HepG2 (cell line): ENCODE data around the gene CBLN3.

Source experiments
- CREM ChIP-seq, 2 experiments: sonication (generic) in 1 of 2; formaldehyde crosslinking in 1 of 2; IDR thresholded peaks; 2 replicates each; pipeline versions ENCODE4 v1.4.0 to v1.6.1; 2016 to 2020; ENCODE audit warnings: antibody characterized with exemption in 1 of 2, mild to moderate bottlenecking in 1 of 2, missing genetic modification reagents in 1 of 2
- CTCF ChIP-seq: sonication (generic); formaldehyde crosslinking; IDR thresholded peaks from 2 replicates; pipeline ENCODE4 v1.5.0; 2020; ENCODE audit warnings: mild to moderate bottlenecking, missing genetic modification reagents, moderate library complexity
- IRF9 ChIP-seq: sonication (generic); formaldehyde crosslinking; IDR thresholded peaks from 2 replicates; pipeline ENCODE4 v1.8.0; 2022; ENCODE audit warnings: missing genetic modification reagents, mild to moderate bottlenecking, borderline replicate concordance
- MXI1 ChIP-seq: IDR thresholded peaks from 3 replicates; pipeline ENCODE4 v1.6.1; 2012; ENCODE audit warnings: low read depth, low read length, inconsistent platforms, borderline replicate concordance
- NR2F1 ChIP-seq, 2 experiments: fragments of 450-650 bp in 1 of 2; formaldehyde crosslinking in 1 of 2; IDR thresholded peaks; 2 replicates each; pipeline versions ENCODE4 v1.5.0 to v1.6.1; 2016 to 2020; ENCODE audit warnings: mild to moderate bottlenecking in 1 of 2, missing compliant biosample characterization in 1 of 2, missing genetic modification reagents in 1 of 2, moderate library complexity in 1 of 2
- ZNF20 ChIP-seq: sonication (generic); formaldehyde crosslinking; IDR thresholded peaks from 2 replicates; pipeline ENCODE4 v1.4.0; 2020; ENCODE audit warnings: mild to moderate bottlenecking, moderate library complexity, missing genetic modification reagents
- ZSCAN29 ChIP-seq: sonication (generic); formaldehyde crosslinking; conservative IDR thresholded peaks from 2 replicates; pipeline ENCODE4 v1.4.0; 2020; ENCODE audit warnings: mild to moderate bottlenecking, missing genetic modification reagents
- ZZZ3 ChIP-seq: sonication (generic); formaldehyde crosslinking; IDR thresholded peaks from 2 replicates; pipeline ENCODE4 v1.4.0; 2020; ENCODE audit warnings: missing genetic modification reagents, mild to moderate bottlenecking, borderline replicate concordance
- TF ChIP-seq, protein P1 (sequence below): sonication (generic); formaldehyde crosslinking; IDR thresholded peaks from 2 replicates; pipeline ENCODE4 v1.4.0; 2020; ENCODE audit warnings: missing genetic modification reagents
- TF ChIP-seq, protein P2 (sequence below), 2 experiments: IDR thresholded peaks; 2 replicates each; pipeline ENCODE4 v1.6.1; 2011 to 2012; ENCODE audit warnings: low read length in 2 of 2, borderline replicate concordance in 1 of 2, low read depth in 1 of 2, mild to moderate bottlenecking in 1 of 2, moderate library complexity in 1 of 2

DNA sequence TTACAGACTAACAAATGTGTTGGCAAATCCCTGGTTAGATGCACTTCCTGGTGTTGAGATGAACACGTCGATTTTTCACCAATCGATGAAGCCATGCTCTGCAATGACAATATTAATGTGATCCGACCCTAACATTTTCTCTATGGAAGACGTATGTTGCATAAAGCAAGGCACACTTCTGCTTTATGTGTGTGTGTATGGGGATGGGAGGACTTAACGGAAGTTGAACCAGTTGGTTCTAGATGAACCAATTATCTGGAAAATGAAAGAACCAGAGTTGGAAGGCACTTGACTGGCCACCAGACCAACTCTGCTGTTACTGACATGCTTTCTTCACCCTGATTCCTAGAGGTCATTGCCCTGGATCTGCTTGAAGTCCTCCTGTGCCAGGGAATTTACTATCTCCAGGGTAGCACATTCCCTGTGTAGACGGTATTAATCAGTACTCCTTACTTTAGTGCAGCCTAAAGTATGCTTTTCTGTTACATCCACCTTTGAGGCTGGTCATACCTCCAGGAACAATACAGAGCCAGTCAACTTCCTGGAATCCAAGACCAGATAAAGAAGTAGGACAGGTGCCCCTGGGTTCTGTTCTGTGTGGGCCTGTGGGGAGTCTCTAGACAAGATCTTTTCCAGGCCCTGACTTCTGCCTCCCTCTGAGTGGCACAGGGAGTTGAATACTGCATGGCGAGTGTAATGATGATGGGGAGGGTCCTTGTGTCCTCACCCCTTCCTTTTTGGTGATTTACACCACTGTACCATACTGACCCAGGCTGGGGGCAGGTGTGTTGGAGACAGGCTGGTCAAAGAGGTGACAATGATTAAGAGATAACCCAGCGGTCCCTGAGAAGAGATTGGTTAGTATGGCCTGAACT lies 9.0 kb upstream of the CBLN3 start:
- TF ChIP-seq NR2F1 (CRISPR knock-in tag; IDR thresholded peaks at IDR 0.05) (no peak), MXI1 (no peak), IRF9 (CRISPR knock-in tag) (no peak), CTCF (CRISPR knock-in tag) (no peak), ZSCAN29 (no peak), ZZZ3 (CRISPR knock-in tag) (no peak), CREM (IDR thresholded peaks at IDR 0.05) (no peak), CREM (CRISPR knock-in tag; IDR thresholded peaks at IDR 0.05) (no peak), ZNF20 (CRISPR knock-in tag) (no peak)
- TF ChIP-seq, protein P1, sequence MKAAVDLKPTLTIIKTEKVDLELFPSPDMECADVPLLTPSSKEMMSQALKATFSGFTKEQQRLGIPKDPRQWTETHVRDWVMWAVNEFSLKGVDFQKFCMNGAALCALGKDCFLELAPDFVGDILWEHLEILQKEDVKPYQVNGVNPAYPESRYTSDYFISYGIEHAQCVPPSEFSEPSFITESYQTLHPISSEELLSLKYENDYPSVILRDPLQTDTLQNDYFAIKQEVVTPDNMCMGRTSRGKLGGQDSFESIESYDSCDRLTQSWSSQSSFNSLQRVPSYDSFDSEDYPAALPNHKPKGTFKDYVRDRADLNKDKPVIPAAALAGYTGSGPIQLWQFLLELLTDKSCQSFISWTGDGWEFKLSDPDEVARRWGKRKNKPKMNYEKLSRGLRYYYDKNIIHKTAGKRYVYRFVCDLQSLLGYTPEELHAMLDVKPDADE (CRISPR knock-in tag) = no peak
- TF ChIP-seq, protein P2, sequence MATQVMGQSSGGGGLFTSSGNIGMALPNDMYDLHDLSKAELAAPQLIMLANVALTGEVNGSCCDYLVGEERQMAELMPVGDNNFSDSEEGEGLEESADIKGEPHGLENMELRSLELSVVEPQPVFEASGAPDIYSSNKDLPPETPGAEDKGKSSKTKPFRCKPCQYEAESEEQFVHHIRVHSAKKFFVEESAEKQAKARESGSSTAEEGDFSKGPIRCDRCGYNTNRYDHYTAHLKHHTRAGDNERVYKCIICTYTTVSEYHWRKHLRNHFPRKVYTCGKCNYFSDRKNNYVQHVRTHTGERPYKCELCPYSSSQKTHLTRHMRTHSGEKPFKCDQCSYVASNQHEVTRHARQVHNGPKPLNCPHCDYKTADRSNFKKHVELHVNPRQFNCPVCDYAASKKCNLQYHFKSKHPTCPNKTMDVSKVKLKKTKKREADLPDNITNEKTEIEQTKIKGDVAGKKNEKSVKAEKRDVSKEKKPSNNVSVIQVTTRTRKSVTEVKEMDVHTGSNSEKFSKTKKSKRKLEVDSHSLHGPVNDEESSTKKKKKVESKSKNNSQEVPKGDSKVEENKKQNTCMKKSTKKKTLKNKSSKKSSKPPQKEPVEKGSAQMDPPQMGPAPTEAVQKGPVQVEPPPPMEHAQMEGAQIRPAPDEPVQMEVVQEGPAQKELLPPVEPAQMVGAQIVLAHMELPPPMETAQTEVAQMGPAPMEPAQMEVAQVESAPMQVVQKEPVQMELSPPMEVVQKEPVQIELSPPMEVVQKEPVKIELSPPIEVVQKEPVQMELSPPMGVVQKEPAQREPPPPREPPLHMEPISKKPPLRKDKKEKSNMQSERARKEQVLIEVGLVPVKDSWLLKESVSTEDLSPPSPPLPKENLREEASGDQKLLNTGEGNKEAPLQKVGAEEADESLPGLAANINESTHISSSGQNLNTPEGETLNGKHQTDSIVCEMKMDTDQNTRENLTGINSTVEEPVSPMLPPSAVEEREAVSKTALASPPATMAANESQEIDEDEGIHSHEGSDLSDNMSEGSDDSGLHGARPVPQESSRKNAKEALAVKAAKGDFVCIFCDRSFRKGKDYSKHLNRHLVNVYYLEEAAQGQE (IDR thresholded peaks at IDR 0.05; ENCODE audit: borderline replicate concordance in 1 of 2, low read depth in 1 of 2, low read length in 2 of 2) = no peak
